NCI-H2107 treated with DMSO at 0.1 percent for 48 hours (cell line): ENCODE results near the gene CARNS1.
"Not testable (repeated sequence)": the region's sequence is repeated elsewhere in the genome, so short reads cannot be mapped to it uniquely, and the experiment has no call there.

Experiments used
- DNase-seq: peaks from one replicate; lab custom pipeline; 2025; ENCODE audit not compliant: unreplicated experiment; lab: John Stamatoyannopoulos, UW

The CARNS1 gene

DNA sequence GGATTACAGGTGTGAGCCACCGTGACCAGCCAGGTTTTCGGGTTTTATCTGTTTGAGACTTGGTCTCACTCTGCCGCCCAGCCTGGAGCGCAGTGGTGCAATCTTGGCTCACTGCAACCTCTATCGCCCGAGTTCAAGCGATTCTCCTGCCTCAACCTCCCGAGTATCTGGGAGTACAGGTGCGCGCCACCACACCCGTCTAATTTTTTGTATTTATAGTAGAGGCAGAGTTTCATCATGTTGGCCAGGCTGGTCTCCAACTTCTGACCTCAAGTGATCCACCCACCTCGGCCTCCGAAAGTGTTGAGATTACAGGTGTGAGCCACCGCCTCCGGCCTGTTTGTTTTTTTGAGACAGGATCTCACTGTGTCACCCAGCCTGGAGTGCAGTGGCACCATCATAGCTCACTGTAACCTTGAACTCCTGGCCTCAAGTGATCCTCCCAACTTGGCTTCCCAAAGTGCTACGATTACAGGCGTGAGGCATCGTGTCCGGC is 11.9 kb downstream of the CARNS1 start:
- not testable (repeated sequence) for DNase-seq

- peak; percentile 89 for DNase-seq
Measured at GRCh38 chr11:67428052-67429001, 12.8 kb downstream of the CARNS1 start, which contains the start of gene RPS6KB2. TSS of gene RPS6KB2 (plus strand) at chr11:67428494. CDS start at chr11:67428546, 52 bp downstream.

DNA sequence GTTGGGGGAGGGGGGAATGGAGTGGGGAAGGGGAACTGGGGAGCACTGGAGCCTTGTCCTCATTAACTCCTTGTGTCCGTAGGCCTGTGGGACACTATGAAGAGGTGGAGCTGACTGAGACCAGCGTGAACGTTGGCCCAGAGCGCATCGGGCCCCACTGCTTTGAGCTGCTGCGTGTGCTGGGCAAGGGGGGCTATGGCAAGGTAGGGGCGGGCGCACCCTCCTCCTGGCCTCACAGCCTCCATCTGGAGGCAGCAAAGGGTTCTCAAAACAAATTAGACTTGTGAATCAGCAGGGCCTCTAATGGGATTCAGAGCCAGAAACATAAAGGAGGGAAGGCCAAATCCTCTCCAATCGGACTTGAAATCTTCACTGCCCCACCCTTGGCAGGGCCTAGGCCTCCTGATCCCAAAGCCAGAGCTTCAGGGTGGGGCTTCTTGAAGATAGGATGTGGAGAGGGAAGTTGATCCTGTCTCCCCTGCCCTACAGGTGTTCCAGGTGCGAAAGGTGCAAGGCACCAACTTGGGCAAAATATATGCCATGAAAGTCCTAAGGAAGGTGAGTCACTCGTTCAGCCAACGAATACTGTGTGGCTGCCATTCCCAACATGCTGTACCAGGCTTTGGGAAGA is 13.7 kb downstream of the CARNS1 start:
- no peak for DNase-seq

DNA sequence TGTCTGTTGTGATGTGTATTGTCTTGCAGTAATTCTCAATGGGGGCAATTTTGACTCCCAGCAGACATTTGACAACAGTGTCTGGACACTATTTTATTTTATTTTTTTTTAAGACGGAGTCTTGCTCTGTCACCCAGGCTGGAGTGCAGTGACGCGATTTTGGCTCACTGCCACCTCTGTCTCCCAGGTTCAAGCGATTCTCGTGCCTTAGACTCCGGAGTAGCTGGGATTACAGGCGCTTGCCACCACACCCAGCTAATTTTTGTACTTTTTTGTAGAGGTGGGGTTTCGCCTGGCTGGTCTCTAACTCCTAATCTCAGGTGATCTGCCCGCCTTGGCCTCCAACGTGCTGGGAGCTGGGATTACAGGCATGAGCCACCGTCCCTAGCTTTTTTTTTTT is 14.2 kb downstream of the CARNS1 start:
- no peak for DNase-seq

GRCh38 chr11:67431346-67432249 is 16.1 kb downstream of the CARNS1 start:
- DNase-seq = no peak

DNA sequence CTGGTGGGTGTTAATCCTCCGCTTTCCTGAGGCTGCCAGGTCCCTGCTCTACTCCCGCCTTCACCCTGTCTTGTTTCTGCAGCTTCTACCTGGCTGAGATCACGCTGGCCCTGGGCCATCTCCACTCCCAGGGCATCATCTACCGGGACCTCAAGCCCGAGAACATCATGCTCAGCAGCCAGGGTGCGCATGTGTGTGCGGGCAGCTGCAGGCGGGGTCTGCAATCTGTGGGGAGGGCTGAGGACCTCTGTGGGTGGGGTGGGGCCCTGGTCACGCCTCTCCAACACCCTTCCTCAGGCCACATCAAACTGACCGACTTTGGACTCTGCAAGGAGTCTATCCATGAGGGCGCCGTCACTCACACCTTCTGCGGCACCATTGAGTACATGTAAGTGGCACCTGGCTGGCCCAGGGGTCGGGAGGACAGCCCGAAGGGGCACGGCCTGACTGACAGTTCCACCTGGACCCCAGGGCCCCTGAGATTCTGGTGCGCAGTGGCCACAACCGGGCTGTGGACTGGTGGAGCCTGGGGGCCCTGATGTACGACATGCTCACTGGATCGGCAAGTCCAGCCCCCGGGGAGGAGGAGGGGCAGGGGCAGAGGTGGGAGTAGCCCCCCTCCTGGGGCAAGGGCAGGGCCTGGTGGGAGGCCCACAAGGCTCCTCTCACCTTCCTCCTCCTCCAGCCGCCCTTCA is 17.3 kb downstream of the CARNS1 start:
- no peak for DNase-seq

- no peak for DNase-seq
Measured at GRCh38 chr11:67433536-67434394, 18.3 kb downstream of the CARNS1 start.

GRCh38 chr11:67434395-67434881 is 19.0 kb downstream of the CARNS1 start:
- DNase-seq = no peak

- DNase-seq = no peak
Measured at GRCh38 chr11:67435031-67435726, 19.7 kb downstream of the CARNS1 start.

GRCh38 chr11:67435727-67436458 is 20.4 kb downstream of the CARNS1 start:
- no peak for DNase-seq

GRCh38 chr11:67436459-67437081 is 21.1 kb downstream of the CARNS1 start:
- no peak for DNase-seq

GRCh38 chr11:67437082-67437808 is 21.8 kb downstream of the CARNS1 start, which contains the start of gene PTPRCAP:
TSS of gene PTPRCAP (minus strand) at chr11:67437682. CDS start at chr11:67437619, 63 bp downstream.
- DNase-seq = no peak

DNA sequence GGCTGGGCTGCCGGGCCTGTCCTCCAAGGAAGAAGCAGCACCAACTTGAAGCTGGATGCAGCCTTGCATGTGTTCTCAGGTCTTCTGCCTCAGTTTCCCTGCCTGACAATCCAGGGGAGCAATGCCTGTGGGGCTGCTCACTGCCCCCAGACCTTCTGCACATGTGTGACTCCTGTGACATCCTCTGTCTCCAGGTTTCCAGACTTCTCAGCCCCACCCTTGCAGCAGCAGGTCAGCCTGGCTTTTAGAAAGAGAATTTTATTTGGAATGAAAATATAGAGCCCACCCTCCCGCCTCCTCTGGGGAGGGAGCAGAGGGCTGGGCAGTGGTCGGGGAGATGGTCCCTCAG is 22.3 kb downstream of the CARNS1 start:
- DNase-seq = no peak

DNA sequence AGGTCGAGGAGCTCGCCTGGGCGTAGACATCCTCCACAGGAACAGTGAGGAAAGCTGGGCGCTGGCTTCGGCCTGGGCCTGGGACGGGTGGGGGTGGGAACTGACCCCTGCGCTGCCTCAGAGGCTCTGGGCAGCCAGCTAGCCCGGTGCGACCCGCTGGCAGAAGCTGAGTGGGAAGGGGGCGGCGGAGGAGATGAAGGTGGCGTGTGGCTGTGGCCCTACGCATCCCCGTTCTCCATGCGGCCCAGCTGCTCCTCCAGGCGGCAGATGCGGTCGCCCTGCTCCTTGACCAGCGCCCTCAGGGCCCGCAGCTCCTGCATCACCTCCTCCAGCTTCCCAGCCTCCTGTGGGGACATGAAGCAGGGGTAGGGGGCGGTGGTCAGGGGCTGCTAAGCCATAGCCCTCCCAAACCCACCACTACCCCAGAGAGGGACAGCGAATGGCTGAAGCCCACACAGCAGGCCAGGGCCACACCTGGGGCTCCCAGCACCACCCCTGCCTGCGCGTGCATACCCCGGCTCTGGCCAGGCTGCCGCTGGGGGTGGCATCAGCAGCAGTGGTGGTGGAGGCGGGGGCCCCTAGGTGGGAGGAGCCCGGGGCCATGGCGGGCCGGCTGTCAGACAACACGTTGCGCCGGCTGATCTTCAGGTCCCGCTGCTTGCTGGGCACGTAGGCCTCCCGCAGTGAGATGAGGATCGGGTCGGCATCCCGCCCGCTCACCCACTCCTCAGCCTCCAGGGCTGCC is 22.9 kb downstream of the CARNS1 start:
- no peak for DNase-seq

GRCh38 chr11:67439321-67440228 is 24.1 kb downstream of the CARNS1 start:
- DNase-seq = no peak
